Left renal pelvis (tissue), 4 donors: ENCODE data around the gene IL17RD. TPM values are rescaled to one million over a fixed set of nuclear protein-coding genes. Genes with fewer than 3 reads are reported as not detected.

ENCODE experiments used
- polyA plus RNA-seq, 4 donors: library from polyadenylated mRNA; unstranded; fragments of 120-200 nt; gene quantifications; one replicate each; pipeline ENCODE4 v1.2.1, GENCODE V29; 2013; ENCODE audit not compliant: insufficient read length in 4 of 4

IL17RD gene
- polyA plus RNA-seq, 4 donors = 47.5 to 86.5 (median 56.1) TPM

Other genes starting within 250 kb of the IL17RD start
- gene SPATA12, start 104.7 kb downstream of the IL17RD start, polyA plus RNA-seq = under 1 TPM in 2 of 4 donors, not detected in 2; 0.09 to 0.15 TPM
- 1 to 10 TPM; 2.8 to 4.8 (median 3.5) TPM for gene HESX1, start 34.6 kb upstream of the IL17RD start, polyA plus RNA-seq
- 10 to 100 TPM; 43.7 to 58.0 (median 48.6) TPM for gene APPL1, start 62.4 kb upstream of the IL17RD start, polyA plus RNA-seq
- 1 to 10 TPM in 1 of 4 donors, under 1 TPM in 3; 0.49 to 1.2 (median 0.73) TPM for gene ASB14, start 127.3 kb upstream of the IL17RD start, polyA plus RNA-seq